HepG2 (cell line): ENCODE data around the gene NR4A2. TPM values are rescaled to one million over a fixed set of nuclear protein-coding genes. Genes with fewer than 3 reads are reported as not detected.

ENCODE experiments used
- ATAC-seq: fragments of 200-7000 bp; cut with Tn5 transposase; 3 replicates; pipeline ENCODE4 v1.9.1; 2020; ENCODE audit warnings: mild to moderate bottlenecking, moderate library complexity
- BruUV-seq: library from RNA; stranded (reverse); fragments of 400-500 nt; replicated peaks from 2 replicates; lab custom pipeline; 2021; lab: Mats Ljungman, UMichigan
- CTCF ChIA-PET: fragments of 300-600 bp; formaldehyde crosslinking; extraction: SDS; loops from one replicate; lab custom pipeline; 2021; ENCODE audit warnings: low total read pairs, inconsistent platforms, low intra/inter-chr PET ratio; lab: Yijun Ruan, JAX
- POLR2A ChIA-PET: fragments of 350-600 bp; sonication (Branson Sonifier 250); formaldehyde crosslinking; loops from one replicate; lab custom pipeline; 2020; ENCODE audit warnings: antibody characterized with exemption, inconsistent platforms; lab: Yijun Ruan, JAX
- DNase-seq: peaks from one replicate; pipeline ENCODE4 v3.0.0-alpha.2; 2015; ENCODE audit warnings: low spot score
- FAIRE-seq: peaks from 3 replicates; lab custom pipeline; 2011; peaks lifted over from hg19 to GRCh38; lab: Jason Lieb, UNC
- H2AFZ ChIP-seq: one replicate; pipeline ENCODE4 v1.6.1; 2011; ENCODE audit warnings: low read length, inconsistent platforms
- H3K27ac ChIP-seq: fragments of 300-600 bp; 3 replicates; pipeline ENCODE4 v1.8.0; 2011; ENCODE audit warnings: mixed run types, mild to moderate bottlenecking, mixed read lengths, low read length, inconsistent platforms; ENCODE audit not compliant: insufficient read depth; ENCODE audit errors: extremely low read length
- H3K27me3 ChIP-seq, 2 experiments: fragments of 200-600 bp in 1 of 2; 2 replicates in 1 of 2; 3 replicates in 1 of 2; pipeline versions ENCODE4 v1.6.0 to v1.8.0; 2011; ENCODE audit warnings: low read length in 2 of 2, mild to moderate bottlenecking in 2 of 2, moderate library complexity in 2 of 2, inconsistent platforms in 1 of 2; ENCODE audit not compliant: insufficient read depth in 2 of 2, control insufficient read depth in 1 of 2
- H3K36me3 ChIP-seq, 2 experiments: fragments of 200-600 bp in 1 of 2; replicated peaks in 1 of 2; 2 replicates in 1 of 2; 3 replicates in 1 of 2; pipeline versions ENCODE4 v1.5.1 to v1.8.0; 2011; ENCODE audit warnings: low read length in 2 of 2, inconsistent platforms in 1 of 2; ENCODE audit not compliant: insufficient read depth in 2 of 2, control insufficient read depth in 1 of 2
- H3K4me1 ChIP-seq: 2 replicates; pipeline ENCODE4 v1.5.1; 2012; ENCODE audit warnings: low read length, inconsistent platforms; ENCODE audit not compliant: insufficient read depth
- H3K4me2 ChIP-seq: 2 replicates; pipeline ENCODE4 v1.6.0; 2011; ENCODE audit warnings: low read depth, low read length, inconsistent platforms
- H3K4me3 ChIP-seq, 3 experiments: fragments of 200-600 bp in 1 of 3; sonication (generic), shearing (Covaris generic) in 1 of 3; replicated peaks in 1 of 3; 2 replicates each; pipeline ENCODE4 v1.5.1; 2011 to 2016; ENCODE audit warnings: low read length in 3 of 3, inconsistent platforms in 2 of 3, low read depth in 2 of 3, mild to moderate bottlenecking in 2 of 3, control low read depth in 1 of 3, mixed read lengths in 1 of 3; ENCODE audit not compliant: insufficient read depth in 1 of 3
- H3K79me2 ChIP-seq: one replicate; pipeline ENCODE4 v1.6.1; 2011; ENCODE audit warnings: low read length, inconsistent platforms; ENCODE audit not compliant: insufficient read depth
- H3K9ac ChIP-seq: 2 replicates; pipeline ENCODE4 v1.6.0; 2011; ENCODE audit warnings: mild to moderate bottlenecking, low read depth, low read length, inconsistent platforms; ENCODE audit not compliant: insufficient read depth
- H3K9me3 ChIP-seq: 2 replicates; pipeline ENCODE4 v1.5.1; 2012; ENCODE audit warnings: mild to moderate bottlenecking, low read length
- H4K20me1 ChIP-seq: 2 replicates; pipeline ENCODE4 v1.6.0; 2011; ENCODE audit warnings: inconsistent platforms, mild to moderate bottlenecking, low read length, moderate library complexity; ENCODE audit not compliant: insufficient read depth
- BHLHE40 ChIP-seq: IDR thresholded peaks from 2 replicates; pipeline ENCODE4 v1.6.1; 2011; ENCODE audit warnings: low read length, improper control_type of control experiment
- GTF3A ChIP-seq: sonication (generic); formaldehyde crosslinking; conservative IDR thresholded peaks from 2 replicates; pipeline ENCODE4 v1.4.0; 2020; ENCODE audit warnings: mild to moderate bottlenecking, missing genetic modification reagents
- PAX8 ChIP-seq: sonication (generic); formaldehyde crosslinking; IDR thresholded peaks from 2 replicates; pipeline ENCODE4 v1.8.0; 2022; ENCODE audit warnings: mild to moderate bottlenecking, missing genetic modification reagents, borderline replicate concordance
- PRPF4 ChIP-seq: fragments of 200-400 bp; formaldehyde crosslinking; IDR thresholded peaks from 2 replicates; pipeline ENCODE4 v1.6.1; 2016; ENCODE audit warnings: low read length, low read depth; ENCODE audit not compliant: poor library complexity, severe bottlenecking
- SALL2 ChIP-seq: sonication (generic); formaldehyde crosslinking; IDR thresholded peaks from 2 replicates; pipeline ENCODE4 v1.8.1; 2023; ENCODE audit warnings: mild to moderate bottlenecking, missing genetic modification reagents, inconsistent platforms
- SRY ChIP-seq: sonication (generic); formaldehyde crosslinking; IDR thresholded peaks from 2 replicates; pipeline ENCODE4 v1.8.0; 2022; ENCODE audit warnings: mild to moderate bottlenecking, missing genetic modification reagents
- TEAD3 ChIP-seq: optimal IDR thresholded peaks from 2 replicates; pipeline ENCODE3; 2016; ENCODE audit warnings: borderline replicate concordance
- ZNF160 ChIP-seq: sonication (generic); formaldehyde crosslinking; IDR thresholded peaks from 2 replicates; pipeline ENCODE4 v1.8.0; 2022; ENCODE audit warnings: mild to moderate bottlenecking, inconsistent platforms, missing genetic modification reagents
- ZNF24 ChIP-seq: fragments of 450-650 bp; IDR thresholded peaks from 2 replicates; pipeline ENCODE4 v1.6.1; 2017; ENCODE audit warnings: antibody characterized with exemption, mild to moderate bottlenecking
- ZNF253 ChIP-seq: sonication (generic); formaldehyde crosslinking; IDR thresholded peaks from 2 replicates; pipeline ENCODE4 v1.8.0; 2022; ENCODE audit warnings: mild to moderate bottlenecking, missing genetic modification reagents, borderline replicate concordance
- ZNF317 ChIP-seq: sonication (generic); formaldehyde crosslinking; IDR thresholded peaks from 2 replicates; pipeline ENCODE4 v1.5.0; 2020; ENCODE audit warnings: mild to moderate bottlenecking, missing genetic modification reagents
- ZNF331 ChIP-seq: sonication (generic); formaldehyde crosslinking; IDR thresholded peaks from 2 replicates; pipeline ENCODE4 v1.4.0; 2020; ENCODE audit warnings: missing genetic modification reagents
- ZNF451 ChIP-seq: sonication (generic); formaldehyde crosslinking; IDR thresholded peaks from 2 replicates; pipeline ENCODE4 v1.5.0; 2020; ENCODE audit warnings: mild to moderate bottlenecking, missing genetic modification reagents
- ZNF550 ChIP-seq: sonication (generic); formaldehyde crosslinking; IDR thresholded peaks from 2 replicates; pipeline ENCODE4 v1.4.0; 2020; ENCODE audit warnings: mild to moderate bottlenecking, missing genetic modification reagents, borderline replicate concordance
- ZNF670 ChIP-seq: sonication (generic); formaldehyde crosslinking; IDR thresholded peaks from 2 replicates; pipeline ENCODE4 v1.8.0; 2022; ENCODE audit warnings: mild to moderate bottlenecking, missing genetic modification reagents, borderline replicate concordance
- ZNF709 ChIP-seq: sonication (generic); formaldehyde crosslinking; IDR thresholded peaks from 2 replicates; pipeline ENCODE4 v1.5.0; 2020; ENCODE audit warnings: mild to moderate bottlenecking, missing genetic modification reagents
- WGBS: methylation state at CpG from one replicate; pipeline ENCODE4 v1.1.6; 2017; ENCODE audit warnings: low lambda C conversion rate; 5-methylcytosine and 5-hydroxymethylcytosine counted together
- in situ Hi-C: cut with HindIII; loops from 2 replicates; pipeline ENCODE4 v1.10.0; 2017; ENCODE audit warnings: low pct_unique_long_range_greater_than_20kb; ENCODE audit not compliant: extremely low pct_ligation_motif_present
- intact Hi-C: fragments of 100-400 bp; cut with micrococcal nuclease; formaldehyde crosslinking; loops from one replicate; pipeline ENCODE4 v1.10.0; 2022; ENCODE audit not compliant: unreplicated experiment
- polyA plus RNA-seq, 8 experiments: library from polyadenylated mRNA; depleted of rRNA in 3 of 8; stranded (reverse) in 7 of 8; unstranded in 1 of 8; fragments of >200 nt; fragmentation: Illumina TruSeq in 4 of 8; extraction: Trizol in 4 of 8; gene quantifications; 2 replicates each; pipeline versions ENCODE4 v1.2.1 to v1.2.3, GENCODE V29; 2011 to 2016; ENCODE audit warnings: low read depth in 4 of 8, missing spikeins in 1 of 8, mixed read lengths in 1 of 8; ENCODE audit not compliant: insufficient read depth in 1 of 8
- total RNA-seq, 5 experiments: library from RNA; depleted of rRNA; stranded (reverse); fragments of >200 nt; fragmentation: Illumina TruSeq; extraction: Trizol; gene quantifications; 2 replicates each; pipeline ENCODE4 v1.2.3, GENCODE V29; 2016; ENCODE audit warnings: low read depth in 1 of 5

The NR4A2 gene
- total and polyA plus RNA-seq, 2 of the 13 experiments (the other 11 are each of a cell fraction or from before 2014, with no cell fraction given): not detected

DNA sequence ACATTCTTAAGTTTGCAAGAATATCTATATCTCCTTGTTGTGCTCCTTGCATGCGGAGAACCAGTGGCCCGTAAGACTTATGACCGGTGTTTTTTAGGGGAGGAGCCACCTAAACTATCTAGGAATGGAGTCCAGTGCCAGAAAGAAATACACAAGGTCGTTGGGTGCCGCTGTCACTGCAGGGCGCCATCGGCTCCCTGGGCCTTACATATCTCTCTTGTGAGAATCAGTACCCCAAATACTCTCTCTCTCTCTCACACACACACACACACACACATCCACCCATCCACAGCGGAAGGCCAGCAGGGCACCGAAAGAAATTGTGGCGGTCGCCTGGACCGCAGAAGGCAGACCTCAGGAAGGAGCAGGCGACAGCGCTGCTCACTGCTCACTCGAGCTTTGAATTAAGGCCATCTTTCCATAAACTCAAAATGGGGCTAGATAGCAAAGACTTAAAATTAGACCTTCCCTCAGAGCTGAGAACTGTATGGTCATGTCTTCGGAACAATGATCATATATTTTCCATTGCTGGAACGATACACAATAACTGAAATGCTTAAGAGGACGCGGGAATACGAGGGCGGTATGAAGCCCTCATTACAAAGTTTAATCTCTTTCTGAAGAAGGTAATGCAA lies 10.4 kb downstream of the NR4A2 start:
- no peak for FAIRE-seq
- ChIA-PET POLR2A (no interaction called here), CTCF (no interaction called here)
- Histone ChIP-seq H3K27me3 (peaks cover 1 to 56% of the 10 kb centered on the region in 2 experiments), H3K9me3 (no peaks in the 10 kb centered on the region), H3K9ac (no peak overlapping the region), H2AFZ (no peak overlapping the region), H3K4me2 (no peak overlapping the region), H3K27ac (no peak overlapping the region), H3K79me2 (no peaks in the 10 kb centered on the region), H4K20me1 (no peaks in the 10 kb centered on the region), H3K4me3 (no peak overlapping the region), H3K36me3 (no peaks in the 10 kb centered on the region), H3K4me1 (no peaks in the 10 kb centered on the region)
- TF ChIP-seq PRPF4: no peak
- no peak for TF ChIP-seq ZNF331 (CRISPR knock-in tag)
- no peak for TF ChIP-seq ZNF317
- no peak for TF ChIP-seq SALL2 (CRISPR knock-in tag)
- TF ChIP-seq ZNF253 (CRISPR knock-in tag): no peak
- TF ChIP-seq PAX8 (CRISPR knock-in tag): no peak
- no peak for TF ChIP-seq ZNF451 (CRISPR knock-in tag)
- WGBS: 60% methylated on average over 21 of the region's 21 CpGs
- DNase-seq: no peak
- intact Hi-C loops: no loop called here
- no TSS peak for BruUV-seq
- in situ Hi-C loops: no loop called here
- no peak for ATAC-seq

DNA sequence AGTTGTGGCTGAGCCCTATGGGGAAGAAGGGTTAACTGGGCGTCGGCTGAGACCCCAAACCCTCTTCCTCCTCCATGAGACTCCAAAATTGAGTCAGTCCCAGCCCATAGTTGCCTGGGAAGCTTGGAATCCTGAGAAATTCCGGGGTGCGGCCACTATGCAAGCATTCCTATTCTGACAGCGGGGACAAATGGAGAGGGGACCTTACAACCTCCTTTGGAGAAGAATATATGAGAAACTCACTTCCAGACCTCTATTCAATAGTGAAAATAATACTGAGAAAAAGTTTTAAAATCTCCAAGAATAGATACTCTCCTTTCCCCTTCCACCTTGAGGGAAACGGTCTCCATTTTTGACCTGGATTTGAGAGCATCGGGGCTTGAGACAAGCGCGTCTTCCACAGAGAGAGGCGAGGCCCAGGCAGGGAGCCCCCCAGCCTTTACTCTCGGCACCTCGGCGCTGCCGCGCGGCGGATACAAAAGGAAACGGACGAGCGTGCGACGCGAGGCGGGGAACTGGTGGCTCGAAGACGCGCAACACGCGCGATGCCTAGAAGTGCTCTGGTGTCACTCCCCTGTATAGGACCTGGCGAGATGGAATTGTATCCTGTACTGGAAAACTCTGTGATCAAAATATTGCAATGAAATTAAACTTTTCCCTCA lies 11.1 kb downstream of the NR4A2 start:
- peaks cover 1 to 48% of the 10 kb centered on the region in 2 experiments for H3K27me3 ChIP-seq
- ATAC-seq (no peak), FAIRE-seq (no peak), DNase-seq (no peak)
- CTCF ChIA-PET: no interaction called here
- H3K4me2 ChIP-seq: no peak overlapping the region
- intact Hi-C loops (no loop called here), in situ Hi-C loops (no loop called here)
- BruUV-seq: no TSS peak
- POLR2A ChIA-PET: no interaction called here
- H3K79me2 ChIP-seq: no peaks in the 10 kb centered on the region
- H2AFZ ChIP-seq: no peak overlapping the region
- no peak overlapping the region for H3K9ac ChIP-seq
- no peak overlapping the region for H3K27ac ChIP-seq
- no peaks in the 10 kb centered on the region for H4K20me1 ChIP-seq
- TF ChIP-seq BHLHE40 (no peak), SRY (no peak), TEAD3 (CRISPR knock-in tag) (no peak), ZNF709 (no peak), GTF3A (CRISPR knock-in tag) (no peak), ZNF550 (CRISPR knock-in tag) (no peak), ZNF24 (no peak), ZNF160 (CRISPR knock-in tag) (no peak), ZNF670 (CRISPR knock-in tag) (no peak)
- H3K4me1 ChIP-seq: no peaks in the 10 kb centered on the region
- no peaks in the 10 kb centered on the region for H3K36me3 ChIP-seq
- no peak overlapping the region for H3K4me3 ChIP-seq
- H3K9me3 ChIP-seq: no peaks in the 10 kb centered on the region
- 52% methylated on average over 31 of the region's 31 CpGs for WGBS
